Measurements from ENCODE around the gene TFR2.

- TF ChIP-seq CTCF (IDR thresholded peaks at IDR 0.05; ENCODE audit: insufficient read depth, low read depth, low read length) (no peak), EZH2 (IDR thresholded peaks at IDR 0.05; ENCODE audit: insufficient read depth, low read length) (no peak)
Measured at GRCh38 chr7:100574362-100575205, 66.8 kb downstream of the TFR2 start.
